Esophagus muscularis mucosa (tissue), 4 donors: Measurements from ENCODE around the gene DMC1. TPM values are rescaled to one million over a fixed set of nuclear protein-coding genes. Genes with fewer than 3 reads are reported as not detected.

Source experiments
- DNase-seq: peaks from one replicate; pipeline ENCODE4 v3.0.0-alpha.2; 2017; ENCODE audit errors: extremely low spot score
- H3K27ac ChIP-seq, 4 donors: fragments of 200-600 bp; sonication (generic); replicated peaks in 1 of 4; 1 replicate in 3 of 4; 2 replicates in 1 of 4; pipeline ENCODE4 v1.5.1; 2016 to 2019; ENCODE audit warnings: mild to moderate bottlenecking in 1 of 4
- H3K27me3 ChIP-seq, 4 donors: fragments of 200-600 bp; sonication (generic); one replicate each; pipeline versions ENCODE4 v1.5.1 to v1.6.0; 2016 to 2019
- H3K36me3 ChIP-seq, 4 donors: fragments of 200-600 bp; sonication (generic); one replicate each; pipeline ENCODE4 v1.5.1; 2016 to 2019
- H3K4me1 ChIP-seq, 4 donors: fragments of 200-600 bp; sonication (generic); one replicate each; pipeline ENCODE4 v1.5.1; 2016 to 2019
- H3K4me3 ChIP-seq, 4 donors: fragments of 200-600 bp; sonication (generic); 1 replicate in 2 of 4; 2 replicates in 2 of 4; pipeline ENCODE4 v1.5.1; 2016 to 2019; ENCODE audit warnings: mild to moderate bottlenecking in 4 of 4, moderate library complexity in 1 of 4
- H3K9me3 ChIP-seq, 4 donors: fragments of 200-600 bp; sonication (generic); 1 replicate in 3 of 4; 2 replicates in 1 of 4; pipeline ENCODE4 v1.5.1; 2016 to 2019
- CTCF ChIP-seq, 3 experiments: fragments of 200-600 bp in 2 of 3; fragments of 450-650 bp in 1 of 3; sonication (generic) in 2 of 3; IDR thresholded peaks; one replicate each; pipeline ENCODE4 v1.5.1; 2017 to 2019; ENCODE audit warnings: antibody characterized with exemption in 3 of 3, mild to moderate bottlenecking in 2 of 3, moderate library complexity in 1 of 3
- EP300 ChIP-seq: sonication (generic); formaldehyde crosslinking; IDR thresholded peaks from one replicate; pipeline ENCODE4 v1.6.1; 2017; ENCODE audit warnings: antibody characterized with exemption
- POLR2A ChIP-seq: fragments of 450-650 bp; IDR thresholded peaks from one replicate; pipeline ENCODE4 v1.6.1; 2017; ENCODE audit warnings: antibody characterized with exemption, moderate library complexity, mild to moderate bottlenecking, low read depth
- POLR2AphosphoS5 ChIP-seq, 2 donors: sonication (generic); formaldehyde crosslinking; IDR thresholded peaks; one replicate each; pipeline ENCODE4 v1.6.1; 2017; ENCODE audit warnings: antibody characterized with exemption in 2 of 2
- WGBS: methylation state at CpG from one replicate; pipeline ENCODE4 v1.1.5; 2018; 5-methylcytosine and 5-hydroxymethylcytosine counted together
- intact Hi-C: fragments of 100-400 bp; cut with DNase I; formaldehyde crosslinking; loops from one replicate; pipeline ENCODE4 v1.15.1; 2023
- total RNA-seq, 4 donors: library from RNA; depleted of rRNA; stranded (reverse); fragments of >200 nt; gene quantifications; one replicate each; pipeline versions ENCODE4 v1.1.0 to v1.2.1, GENCODE V29; 2016

The DMC1 gene
- total RNA-seq, 4 donors from 2014 or later, result 1.3 to 6.5 (median 1.6) TPM

- Histone ChIP-seq H3K27ac (no peak overlapping the region), H3K27me3 (no peaks in the 10 kb centered on the region), H3K4me1 (peaks cover 0 to 15% (median 8%) of the 10 kb centered on the region in 4 donors), H3K36me3 (no peaks in the 10 kb centered on the region), H3K9me3 (no peaks in the 10 kb centered on the region), H3K4me3 (no peak overlapping the region)
- intact Hi-C loops, result no loop called here
- DNase-seq, result no peak
- 97% methylated on average over 4 of the region's 4 CpGs for WGBS
- TF ChIP-seq CTCF (IDR thresholded peaks at IDR 0.05), result no peak
- TF ChIP-seq POLR2AphosphoS5 (IDR thresholded peaks at IDR 0.05), result no peak
Observed at GRCh38 chr22:38613588-38613987, 43.6 kb upstream of the DMC1 start.

DNA sequence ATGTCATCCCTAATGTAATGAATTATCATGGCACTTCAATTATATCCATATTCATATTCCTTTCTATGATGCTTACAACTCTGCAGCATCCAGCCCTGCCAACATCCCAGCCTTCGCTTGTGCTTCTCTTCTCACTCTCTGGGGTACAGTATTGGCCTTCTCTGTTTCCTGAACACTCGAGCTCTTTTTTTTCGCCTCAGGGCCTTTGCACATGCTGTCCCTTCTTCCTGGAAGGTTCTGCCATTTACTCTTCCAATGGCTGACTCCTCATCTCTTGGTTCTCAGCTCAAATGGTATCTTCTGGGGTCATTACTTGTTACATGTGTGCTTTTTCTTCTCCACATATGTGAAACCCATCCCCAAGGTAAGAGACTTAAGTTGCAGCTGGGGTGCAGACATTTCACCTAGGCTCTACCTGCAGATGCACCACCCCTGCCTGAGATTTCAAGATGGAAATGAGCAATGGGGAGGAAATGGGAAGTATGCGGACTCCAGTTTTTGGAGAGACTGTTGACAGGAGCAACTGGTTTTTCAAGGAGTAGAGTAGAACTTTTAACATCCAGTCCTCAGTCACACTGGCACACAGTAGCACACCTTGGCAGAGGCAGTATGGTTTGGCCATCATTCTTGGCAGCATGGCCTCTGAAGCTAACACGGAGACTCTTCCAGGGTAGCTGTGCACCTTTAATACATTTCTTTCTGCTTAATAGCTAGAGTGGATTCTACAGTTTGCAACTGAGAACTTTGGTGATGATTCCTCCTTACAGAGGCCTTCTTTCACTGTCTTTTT, 42.4 kb upstream of the DMC1 start:
- no peak for DNase-seq
- peaks cover 0 to 15% (median 8%) of the 10 kb centered on the region in 4 donors for H3K4me1 ChIP-seq
- no peaks in the 10 kb centered on the region for H3K36me3 ChIP-seq
- no peak overlapping the region for H3K27ac ChIP-seq
- no peaks in the 10 kb centered on the region for H3K9me3 ChIP-seq
- intact Hi-C loops, result no loop called here
- 91% methylated on average over 5 of the region's 5 CpGs for WGBS
- no peak for TF ChIP-seq POLR2A
- no peaks in the 10 kb centered on the region for H3K27me3 ChIP-seq
- no peak overlapping the region for H3K4me3 ChIP-seq

GRCh38 chr22:38611559-38611958, 41.6 kb upstream of the DMC1 start:
- Histone ChIP-seq H3K27ac (no peak overlapping the region), H3K36me3 (no peaks in the 10 kb centered on the region), H3K27me3 (no peaks in the 10 kb centered on the region), H3K9me3 (no peaks in the 10 kb centered on the region), H3K4me3 (no peak overlapping the region), H3K4me1 (peaks cover 0 to 17% (median 10%) of the 10 kb centered on the region in 4 donors)
- TF ChIP-seq POLR2AphosphoS5 (IDR thresholded peaks at IDR 0.05) (no peak), CTCF (IDR thresholded peaks at IDR 0.05) (no peak), EP300 (no peak), POLR2A (no peak)
- intact Hi-C loops, result no loop called here
- DNase-seq, result no peak
- WGBS, result 96% methylated on average over 5 of the region's 5 CpGs

- WGBS, result 91% methylated on average over 5 of the region's 5 CpGs
- Histone ChIP-seq H3K27ac (no peak overlapping the region), H3K36me3 (no peaks in the 10 kb centered on the region), H3K4me1 (peaks cover 0 to 23% (median 17%) of the 10 kb centered on the region in 4 donors), H3K27me3 (no peaks in the 10 kb centered on the region), H3K4me3 (no peak overlapping the region), H3K9me3 (no peaks in the 10 kb centered on the region)
- intact Hi-C loops, result no loop called here
- TF ChIP-seq EP300, result no peak
- TF ChIP-seq POLR2AphosphoS5 (IDR thresholded peaks at IDR 0.05), result no peak
- TF ChIP-seq CTCF (IDR thresholded peaks at IDR 0.05), result no peak
- DNase-seq, result no peak
Observed at GRCh38 chr22:38610234-38610633, 40.3 kb upstream of the DMC1 start.

DNA sequence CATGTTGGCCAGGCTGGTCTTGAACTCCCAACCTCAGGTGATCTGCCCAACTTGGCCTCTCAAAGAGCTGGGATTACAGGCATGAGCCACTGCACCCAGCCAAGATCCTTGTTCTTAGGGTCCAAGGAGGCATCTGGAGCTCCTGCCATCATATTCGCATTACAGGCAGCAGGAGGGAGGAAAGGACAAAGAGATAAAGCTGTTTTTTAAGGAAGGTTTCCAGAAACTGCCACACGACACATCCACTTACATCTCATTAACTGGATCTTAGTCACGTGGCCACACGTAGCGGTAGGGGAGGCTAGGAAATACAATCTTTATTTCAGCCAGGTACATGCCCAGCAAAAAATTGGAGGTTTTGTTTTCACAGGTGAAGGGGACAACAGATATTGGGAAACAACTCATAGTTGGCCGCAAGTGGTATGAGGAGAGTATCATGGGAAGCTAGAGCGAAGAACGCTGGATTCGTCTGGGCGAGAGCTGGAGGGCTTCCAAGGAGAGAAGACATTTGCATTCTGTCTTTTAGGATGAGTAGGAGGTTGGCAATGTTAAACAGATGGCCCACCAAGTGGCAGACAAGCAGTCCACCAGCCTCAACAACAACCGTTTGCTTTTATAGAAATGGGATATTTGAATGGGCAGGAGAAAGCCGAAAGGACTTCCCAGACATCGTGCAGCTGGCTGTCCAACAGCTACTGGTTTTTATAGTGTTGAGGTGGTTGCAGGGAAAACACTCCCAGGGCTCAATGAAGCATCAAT, 39.2 kb upstream of the DMC1 start:
- TF ChIP-seq POLR2A, result no peak
- WGBS, result 86% methylated on average over 13 of the region's 13 CpGs
- Histone ChIP-seq H3K4me1 (peaks cover 0 to 12% (median 9%) of the 10 kb centered on the region in 4 donors), H3K4me3 (no peak overlapping the region), H3K36me3 (no peaks in the 10 kb centered on the region), H3K9me3 (no peaks in the 10 kb centered on the region), H3K27me3 (no peaks in the 10 kb centered on the region), H3K27ac (no peak overlapping the region)
- intact Hi-C loops, result no loop called here
- DNase-seq, result no peak
